ENCODE results near the gene CHAF1A.

Gene CHAF1A

DNA sequence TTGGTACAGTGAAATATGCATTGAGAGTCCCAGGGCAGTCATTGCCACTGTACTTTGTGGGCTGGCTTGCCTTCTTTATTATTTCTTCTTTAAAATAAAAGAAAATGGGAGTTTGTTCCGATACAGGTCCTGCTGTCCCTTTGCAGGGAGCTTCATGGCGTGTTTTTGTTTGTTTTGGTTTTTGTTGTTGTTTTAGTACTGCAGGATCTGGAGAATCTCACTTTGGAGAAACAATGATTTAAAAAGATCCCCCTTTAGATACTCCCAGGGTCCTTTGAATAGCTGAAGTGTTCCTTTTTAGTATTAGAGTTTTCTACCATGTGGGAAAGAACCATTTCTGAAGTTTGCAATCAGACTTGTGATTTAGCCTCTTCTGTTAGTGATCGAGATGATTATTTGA lies 11.1 kb downstream of the CHAF1A start:
- no peak for DNase-seq

DNA sequence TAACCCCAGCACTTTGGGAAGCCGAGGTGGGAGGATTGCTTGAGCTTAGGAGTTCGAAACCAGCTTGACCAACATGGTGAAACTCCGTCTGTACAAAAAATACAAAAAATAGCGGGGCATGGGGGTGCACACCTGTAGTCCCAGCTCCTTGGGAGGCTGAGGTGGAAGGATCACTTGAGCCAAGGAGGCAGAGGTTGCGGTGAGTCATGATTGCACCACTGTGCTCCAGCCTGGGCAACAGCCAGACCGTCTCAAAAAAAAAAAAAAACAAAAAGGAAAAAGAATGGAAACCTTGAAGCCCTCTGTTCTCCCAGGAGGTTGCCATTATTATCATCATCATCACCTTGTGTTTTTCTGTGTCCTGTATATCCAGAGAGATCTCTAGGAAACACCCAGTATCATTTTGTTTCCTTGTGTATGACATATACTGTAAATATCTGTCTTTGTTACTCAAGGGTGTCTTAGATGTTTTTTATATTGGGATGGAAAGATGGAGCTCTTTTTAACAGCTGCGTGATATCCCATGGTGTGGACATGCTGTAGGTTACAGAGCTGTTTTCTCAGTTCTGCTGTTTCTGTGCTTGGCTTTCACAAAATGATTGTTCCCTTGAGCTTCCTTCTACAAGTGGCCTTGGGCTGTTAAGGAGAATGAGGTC lies 11.8 kb downstream of the CHAF1A start:
- DNase-seq, result no peak

DNA sequence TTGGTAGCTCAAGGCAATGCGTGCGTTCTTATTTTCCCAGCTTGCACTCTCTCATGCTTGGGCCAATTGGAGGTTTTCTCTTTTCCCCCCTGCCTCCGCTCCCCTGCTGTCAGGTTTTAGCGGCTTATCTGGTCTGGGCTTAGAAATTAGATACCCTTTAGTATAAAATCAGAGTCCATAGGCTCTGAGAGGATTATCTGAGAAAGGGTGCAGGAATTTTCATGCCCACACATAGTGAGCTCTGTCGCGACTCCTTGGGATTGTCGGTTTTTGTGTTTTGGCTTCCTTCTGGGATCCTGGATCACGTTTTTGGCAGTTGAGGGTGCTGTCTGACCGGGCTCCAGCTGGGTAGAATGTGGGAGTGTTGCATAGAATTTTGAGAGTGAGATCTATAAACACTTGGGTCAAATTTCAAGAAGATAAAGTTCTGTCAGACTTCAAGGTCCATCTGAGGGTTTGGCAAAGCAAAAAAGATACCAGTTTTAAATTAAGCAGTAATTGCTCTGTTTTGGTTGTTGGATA lies 12.4 kb downstream of the CHAF1A start:
- no peak for DNase-seq

DNA sequence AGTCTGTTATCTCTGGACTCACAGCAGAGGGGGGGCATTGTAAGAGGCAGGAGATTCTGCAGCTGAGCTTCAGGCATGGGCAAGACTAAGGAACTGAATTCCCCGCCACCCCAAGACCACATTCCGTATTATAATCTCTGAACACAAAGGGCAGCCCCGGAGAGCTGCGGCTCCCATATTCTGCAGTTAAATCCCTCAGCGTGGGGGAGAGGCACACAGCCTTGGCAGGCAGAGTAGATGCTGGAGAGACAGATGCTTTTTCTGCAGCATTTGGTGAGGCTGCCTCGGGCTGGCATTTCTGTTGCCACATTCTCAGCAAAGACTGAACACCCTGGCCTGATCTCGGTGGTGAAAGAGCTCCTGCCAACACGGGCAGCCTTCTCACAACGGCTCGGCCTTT lies 12.9 kb downstream of the CHAF1A start:
- DNase-seq, result no peak

DNA sequence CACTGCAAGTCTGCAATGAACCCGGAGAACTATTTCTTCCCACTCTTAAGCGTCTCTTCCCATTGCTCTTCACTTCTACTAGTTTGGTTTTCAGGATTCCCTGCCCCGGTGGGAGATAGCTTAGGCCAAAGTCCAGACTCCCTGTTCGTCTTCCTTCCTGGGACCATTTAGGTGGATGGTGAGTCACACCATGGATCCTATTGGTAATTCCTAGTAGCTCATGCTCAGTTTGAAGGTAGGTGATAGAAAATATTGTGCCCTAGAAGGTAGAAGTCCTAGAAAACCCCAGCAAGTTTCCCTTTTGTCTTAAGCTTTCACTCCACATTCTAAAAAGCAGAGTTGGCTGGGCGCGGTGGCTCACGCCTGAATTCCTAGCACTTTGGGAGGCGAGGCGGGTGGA lies 13.8 kb downstream of the CHAF1A start:
- no peak for DNase-seq

DNA sequence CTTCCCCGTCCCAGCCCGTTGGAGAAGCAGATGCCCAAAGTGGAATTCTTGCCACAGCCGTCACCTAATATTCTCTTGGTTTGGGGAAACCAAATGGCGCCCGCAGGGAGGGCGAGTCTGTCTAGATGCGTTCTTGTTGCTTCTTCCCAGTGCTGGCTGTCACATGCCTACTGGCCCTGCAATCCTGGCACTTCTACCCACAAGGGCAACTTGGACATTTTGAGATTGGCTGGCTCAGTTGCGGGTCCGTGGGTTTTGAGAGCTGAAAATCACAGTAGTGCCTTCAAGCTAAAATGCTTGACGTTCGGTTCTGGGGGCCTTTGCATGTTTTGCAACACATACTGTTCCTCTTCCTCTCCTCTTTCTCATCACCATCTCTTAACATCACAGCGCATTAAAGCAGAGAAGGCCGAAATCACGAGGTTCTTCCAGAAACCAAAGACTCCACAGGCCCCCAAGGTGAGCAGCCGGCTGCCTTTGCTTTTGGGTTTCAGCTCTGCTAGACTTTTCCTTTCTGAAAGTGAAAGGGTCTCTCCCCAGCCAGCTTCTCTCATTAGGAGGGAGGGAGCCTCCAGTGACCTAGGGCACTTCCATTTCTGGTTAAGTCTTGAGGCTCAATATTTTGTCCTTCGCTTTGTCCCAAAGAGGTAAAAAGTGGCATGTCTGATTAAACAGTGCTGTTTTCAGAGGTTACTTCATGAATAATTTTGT lies 21.1 kb downstream of the CHAF1A start:
- no peak for DNase-seq

DNA sequence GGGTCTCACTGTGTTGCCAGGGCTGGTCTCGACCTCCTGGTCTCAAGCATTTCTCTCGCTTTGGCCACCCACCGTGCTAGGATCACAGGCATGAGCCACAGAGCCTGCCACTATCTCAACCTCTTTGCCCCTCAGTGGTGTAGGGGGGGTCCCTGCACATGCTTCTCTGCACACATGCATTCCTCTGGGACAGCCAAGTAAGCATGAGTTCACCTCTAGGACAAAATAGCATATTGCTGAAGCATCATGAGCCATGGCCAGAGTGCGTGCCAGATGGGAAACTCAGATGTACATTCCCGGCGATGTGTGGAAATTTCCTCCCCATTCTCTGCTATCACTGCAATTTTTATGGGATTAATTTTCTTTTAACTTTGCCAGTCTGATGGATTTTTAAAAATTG lies 23.1 kb downstream of the CHAF1A start:
- DNase-seq, result no peak

DNA sequence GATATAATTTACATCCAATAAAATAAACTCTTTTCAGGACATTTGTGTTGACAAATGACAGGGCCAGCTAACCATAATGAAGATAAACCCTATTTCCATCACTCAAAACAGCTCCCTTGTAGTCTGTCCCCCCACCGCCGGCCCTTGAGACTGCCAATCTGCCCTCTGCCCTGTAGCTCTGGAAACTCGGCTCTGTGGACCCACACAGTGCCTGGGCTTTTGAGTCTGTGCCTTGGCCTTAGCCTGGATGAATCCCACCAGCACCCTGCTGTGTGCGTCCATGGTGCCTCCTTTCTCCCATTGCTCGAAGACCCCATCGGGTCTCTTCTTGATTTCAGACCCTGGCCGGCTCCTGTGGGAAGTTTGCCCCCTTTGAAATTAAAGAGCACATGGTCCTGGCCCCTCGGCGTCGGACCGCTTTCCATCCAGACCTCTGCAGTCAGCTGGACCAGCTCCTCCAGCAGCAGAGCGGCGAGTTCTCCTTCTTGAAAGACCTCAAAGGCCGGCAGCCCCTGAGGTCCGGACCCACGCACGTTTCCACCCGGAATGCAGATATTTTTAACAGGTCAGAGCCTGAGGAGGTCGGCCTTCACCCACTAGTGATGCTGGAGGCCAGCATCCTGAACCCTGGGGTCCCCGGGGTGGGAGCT lies 26.0 kb downstream of the CHAF1A start:
- no peak for DNase-seq

DNA sequence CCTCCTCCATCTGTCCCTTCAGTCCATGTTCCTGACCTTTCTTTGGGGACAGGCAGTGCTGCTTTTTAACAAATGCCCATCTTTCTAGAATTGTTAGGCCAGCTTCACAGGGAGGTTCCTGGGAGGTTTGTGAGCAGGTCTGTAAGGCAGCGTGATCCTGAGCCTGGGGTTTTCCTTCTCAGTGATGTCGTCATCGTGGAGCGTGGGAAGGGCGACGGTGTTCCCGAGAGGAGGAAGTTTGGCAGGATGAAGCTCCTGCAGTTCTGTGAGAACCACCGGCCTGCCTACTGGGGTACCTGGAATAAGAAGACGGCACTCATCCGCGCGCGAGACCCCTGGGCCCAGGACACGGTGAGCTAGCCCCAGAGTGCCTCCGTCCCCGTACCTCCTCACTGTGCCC lies 26.8 kb downstream of the CHAF1A start:
- no peak for DNase-seq

DNA sequence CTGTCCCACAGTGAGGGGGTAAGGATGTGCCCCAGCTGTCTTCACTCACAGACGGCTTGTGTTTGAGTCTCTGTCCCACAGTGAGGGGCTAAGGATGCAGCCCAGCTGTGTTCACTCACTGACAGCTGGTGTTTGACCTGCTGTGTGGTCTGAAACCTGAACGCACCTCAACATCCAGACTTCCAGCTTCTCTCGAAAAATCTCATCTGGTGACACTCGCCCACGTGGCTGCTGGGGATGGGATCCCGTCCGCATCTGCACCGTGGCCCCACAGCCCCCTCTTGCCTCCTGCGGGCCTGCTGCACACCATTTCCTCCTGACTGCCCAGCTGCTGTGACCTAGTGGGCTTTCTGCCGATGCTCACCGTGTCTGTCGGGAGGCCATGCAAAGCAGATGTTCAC lies 27.3 kb downstream of the CHAF1A start:
- DNase-seq, result no peak

DNA sequence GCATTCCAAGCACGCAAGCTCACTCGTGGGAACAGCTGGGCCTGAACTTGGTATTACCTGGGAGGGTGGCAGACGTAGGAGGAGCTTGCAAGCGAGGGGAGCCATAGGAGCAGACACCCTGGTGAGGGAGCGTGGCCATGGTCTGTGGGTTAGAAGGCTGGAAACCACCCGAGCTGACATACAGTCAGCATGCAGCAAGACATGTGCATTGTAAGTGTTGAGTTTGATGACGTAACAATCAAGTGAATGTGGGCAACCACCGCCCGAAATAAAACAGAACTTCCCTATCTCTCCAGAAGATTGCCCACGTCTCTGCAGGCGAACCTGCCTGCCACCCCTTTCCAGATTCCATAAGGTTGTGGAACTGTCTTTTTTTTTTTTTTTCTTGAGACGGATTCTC lies 28.3 kb downstream of the CHAF1A start:
- DNase-seq, result no peak

DNA sequence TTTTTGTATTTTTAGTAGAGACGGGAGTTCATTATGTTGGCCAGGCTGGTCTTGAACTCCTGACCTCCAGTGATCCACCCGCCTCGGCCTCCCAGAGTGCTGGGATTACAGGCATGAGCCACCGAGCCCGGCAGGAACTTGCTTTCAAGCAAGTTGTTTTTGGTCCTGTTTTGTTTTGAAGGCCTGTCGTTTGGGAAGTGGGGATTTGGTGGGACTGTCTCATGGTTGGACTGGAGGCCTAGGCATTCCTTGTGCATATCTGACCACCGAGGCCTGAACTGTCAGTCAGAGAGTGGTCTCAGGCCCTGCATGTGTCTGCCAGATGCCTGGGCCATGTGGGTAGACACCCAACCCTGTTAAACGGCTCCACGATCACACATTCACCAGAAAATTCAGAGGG lies 28.9 kb downstream of the CHAF1A start:
- no peak for DNase-seq

DNA sequence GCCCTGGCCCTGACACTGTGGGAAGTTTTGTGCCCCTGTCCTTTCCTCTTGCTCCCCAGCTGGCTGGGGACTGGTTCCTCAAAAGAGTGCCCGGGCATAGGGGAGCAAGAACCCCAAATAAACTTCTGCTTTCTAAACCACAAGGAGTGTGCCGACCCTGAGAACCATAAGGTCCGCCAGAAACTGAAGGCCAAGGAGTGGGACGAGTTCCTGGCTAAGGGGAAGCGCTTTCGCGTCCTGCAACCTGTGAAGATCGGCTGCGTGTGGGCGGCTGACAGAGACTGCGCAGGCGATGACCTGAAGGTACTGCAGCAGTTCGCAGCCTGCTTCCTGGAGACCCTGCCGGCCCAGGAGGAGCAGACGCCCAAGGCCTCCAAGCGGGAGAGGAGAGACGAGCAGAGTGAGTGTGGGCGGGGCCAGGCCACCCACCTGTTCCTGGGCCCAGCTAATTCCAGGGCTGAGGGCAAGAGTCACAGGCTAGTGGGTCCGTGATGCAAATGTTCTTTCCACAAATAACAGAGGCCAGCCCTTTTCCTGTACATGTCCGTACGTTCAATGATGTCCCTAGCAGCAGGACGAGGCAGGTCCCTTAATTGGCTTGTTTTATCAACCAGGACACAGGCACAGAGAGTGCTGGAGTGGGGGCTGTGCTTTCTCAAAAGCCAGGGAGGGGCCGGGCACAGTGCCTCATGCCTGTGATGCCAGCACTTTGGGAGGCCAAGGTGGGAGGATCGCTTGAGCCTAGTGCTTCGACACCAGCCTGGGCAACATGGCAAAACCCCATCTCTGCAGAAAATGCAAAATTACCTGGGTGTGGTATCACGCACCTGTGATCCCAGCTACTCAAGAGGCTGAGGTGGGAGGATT lies 29.6 kb downstream of the CHAF1A start:
- DNase-seq, result no peak

DNA sequence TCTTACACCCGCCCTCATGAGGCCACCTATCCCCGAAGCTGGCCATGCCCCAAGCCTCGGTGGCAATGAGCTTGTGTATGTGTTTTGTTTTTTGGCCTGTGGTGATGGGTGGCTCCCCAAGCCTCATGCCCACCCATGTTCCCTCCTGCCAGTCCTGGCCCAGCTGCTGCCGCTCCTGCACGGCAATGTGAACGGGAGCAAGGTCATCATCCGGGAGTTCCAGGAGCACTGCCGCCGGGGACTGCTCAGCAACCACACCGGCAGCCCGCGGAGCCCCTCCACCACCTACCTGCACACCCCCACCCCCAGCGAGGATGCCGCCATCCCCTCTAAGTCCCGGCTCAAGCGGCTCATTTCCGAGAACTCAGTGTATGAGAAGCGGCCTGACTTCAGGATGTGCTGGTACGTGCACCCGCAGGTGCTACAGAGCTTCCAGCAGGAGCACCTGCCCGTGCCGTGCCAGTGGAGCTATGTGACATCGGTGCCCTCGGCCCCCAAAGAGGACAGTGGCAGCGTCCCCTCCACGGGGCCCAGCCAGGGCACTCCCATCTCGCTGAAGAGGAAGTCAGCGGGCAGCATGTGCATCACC lies 30.6 kb downstream of the CHAF1A start:
- no peak for DNase-seq

DNA sequence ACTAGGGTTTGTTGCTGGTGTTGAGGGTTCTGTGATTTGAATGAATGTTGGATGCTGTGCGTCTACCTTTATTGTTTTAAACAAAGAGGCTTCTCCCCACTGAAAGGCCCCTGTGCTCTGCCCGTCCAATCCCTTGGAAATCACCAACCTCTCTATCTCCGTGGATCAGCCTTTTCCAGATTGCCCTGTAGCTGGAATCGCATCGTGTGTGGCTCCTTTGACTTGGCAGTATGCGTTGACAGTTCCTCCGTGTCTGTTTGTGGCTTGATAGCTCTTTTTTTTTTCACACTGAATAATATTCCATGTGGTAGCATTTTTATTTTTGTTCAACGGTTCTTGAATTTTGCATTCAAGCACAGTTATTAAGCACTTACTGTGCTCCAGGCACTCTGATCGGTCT lies 32.0 kb downstream of the CHAF1A start:
- no peak for DNase-seq

DNA sequence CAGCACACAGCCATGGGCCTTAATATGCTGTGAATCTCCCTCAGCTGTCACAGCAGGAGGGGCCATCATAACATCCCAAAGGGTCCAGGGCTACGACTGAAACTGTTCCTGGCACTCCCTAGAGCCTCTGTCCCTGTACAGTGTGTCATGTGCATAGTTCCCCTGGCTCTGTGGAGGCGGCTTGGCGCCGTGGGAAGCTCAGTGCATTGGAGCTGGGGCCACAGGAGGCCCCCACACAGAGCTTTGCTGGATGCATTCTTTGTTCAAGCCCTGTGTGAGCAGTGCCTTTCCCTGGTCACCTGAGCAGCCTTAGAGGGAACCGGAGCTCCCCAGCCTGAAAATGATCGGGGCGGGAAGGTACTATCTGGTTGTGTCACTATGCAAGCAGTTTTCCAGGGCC lies 33.8 kb downstream of the CHAF1A start:
- no peak for DNase-seq

DNA sequence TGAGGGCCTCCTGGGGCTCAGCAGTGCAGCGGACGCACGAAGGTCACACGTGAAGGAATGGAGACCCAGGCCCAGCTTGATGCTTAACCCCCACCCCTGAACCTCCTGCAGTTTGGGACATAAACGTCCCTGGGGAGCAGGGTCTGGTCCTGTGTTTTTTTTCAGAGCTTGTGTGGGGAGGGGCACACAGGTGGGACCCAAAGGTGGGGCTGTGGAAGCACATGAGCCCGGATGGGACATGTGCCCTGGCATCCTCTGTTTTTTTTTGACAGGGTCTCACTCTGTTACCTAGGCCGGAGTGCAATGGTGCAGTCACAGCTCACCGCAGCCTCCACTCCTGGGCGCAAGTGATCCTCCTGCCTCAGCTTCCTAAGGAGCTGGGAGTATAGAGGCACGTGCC lies 34.7 kb downstream of the CHAF1A start:
- no peak for DNase-seq

DNA sequence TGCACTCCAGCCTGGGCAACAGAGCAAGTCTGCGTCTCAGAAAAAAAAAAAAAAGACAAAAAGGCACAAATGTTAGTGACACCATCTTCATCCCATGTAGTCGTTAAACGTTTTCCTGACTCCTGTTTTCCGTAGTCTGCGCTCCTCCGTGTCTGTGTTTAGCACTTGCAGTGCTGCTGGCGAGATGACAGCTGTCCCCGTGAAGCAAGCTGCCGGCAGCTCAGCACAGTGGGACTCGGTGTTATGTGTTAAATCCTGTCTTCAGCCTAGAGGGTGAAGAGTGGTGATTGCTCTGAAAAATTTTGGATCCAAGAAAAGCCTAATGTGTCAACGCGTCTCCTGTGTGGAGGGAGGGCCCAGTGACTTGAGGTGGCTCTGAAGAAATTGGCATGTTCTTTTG lies 36.8 kb downstream of the CHAF1A start:
- DNase-seq, result no peak

DNA sequence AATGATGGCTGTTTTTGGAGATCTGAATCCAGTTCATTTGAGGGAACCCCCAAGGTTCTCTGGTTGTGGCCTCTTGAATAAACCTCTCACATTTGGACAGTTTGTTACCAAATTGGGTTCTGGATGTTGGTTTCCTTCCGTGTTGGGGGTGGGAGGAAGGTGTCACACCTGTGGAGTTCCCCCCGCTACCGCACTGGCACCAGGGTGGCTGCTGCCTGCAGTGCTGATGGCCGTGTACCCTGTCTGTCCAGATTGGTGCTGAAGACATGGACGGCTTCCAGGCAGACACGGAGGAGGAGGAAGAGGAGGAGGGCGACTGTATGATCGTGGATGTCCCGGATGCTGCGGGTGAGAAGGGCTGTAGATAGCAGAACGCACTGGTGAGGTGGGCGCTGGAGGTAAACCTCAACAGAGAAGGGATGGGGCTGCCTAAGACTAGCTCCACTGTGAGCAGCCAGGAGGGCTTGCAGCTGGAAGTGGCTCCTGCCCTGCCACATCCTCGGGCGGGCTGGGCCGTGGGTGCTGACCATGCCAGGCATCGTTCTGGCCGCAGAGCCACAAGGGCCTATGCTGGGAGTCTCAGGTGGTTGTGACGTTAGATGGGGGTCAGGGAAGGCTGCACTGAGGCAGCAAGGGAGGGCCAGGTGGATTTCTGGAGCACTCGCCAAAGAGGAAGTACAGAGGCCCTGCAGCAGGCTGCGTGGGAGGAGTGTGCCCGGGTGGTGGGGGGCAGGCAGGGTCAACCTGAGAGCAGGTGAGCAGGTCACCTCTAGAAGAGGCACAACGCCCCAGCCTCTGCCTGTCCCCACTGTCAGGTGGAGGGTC lies 39.8 kb downstream of the CHAF1A start:
- DNase-seq, result no peak

DNA sequence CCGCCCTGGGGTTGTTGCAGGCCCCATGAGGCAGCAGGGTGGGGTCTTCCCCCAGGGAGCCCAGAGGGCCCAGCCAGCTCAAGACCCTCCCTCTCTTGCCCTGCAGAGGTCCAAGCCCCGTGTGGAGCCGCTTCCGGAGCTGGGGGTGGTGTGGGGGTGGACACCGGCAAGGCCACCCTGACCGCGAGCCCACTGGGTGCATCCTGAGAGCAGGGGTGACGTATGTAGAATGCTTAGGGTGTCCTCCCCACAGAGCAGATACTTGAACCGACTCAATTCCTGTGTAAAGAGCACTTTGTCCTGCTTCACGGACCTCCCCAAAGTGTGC lies 40.3 kb downstream of the CHAF1A start:
- DNase-seq, result no peak

DNA sequence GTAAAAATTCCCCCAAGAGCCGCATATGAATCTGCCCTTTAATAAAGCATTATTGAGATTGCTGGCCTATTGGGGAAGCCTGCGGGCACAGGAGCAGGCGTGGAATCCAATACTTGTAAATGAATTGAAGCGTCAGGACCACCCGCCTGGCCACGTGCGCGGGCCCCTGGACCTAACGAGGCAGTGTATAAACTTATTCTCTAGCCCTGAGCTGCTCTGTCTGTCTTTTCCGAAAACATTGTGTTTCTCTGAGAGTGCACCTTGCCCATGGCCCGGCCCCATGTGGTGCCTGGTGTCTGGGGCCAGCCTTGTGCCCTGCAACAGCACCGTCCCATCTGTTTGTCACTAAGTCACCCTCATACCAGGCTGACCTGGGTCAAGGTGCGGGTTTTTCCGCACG lies 40.7 kb downstream of the CHAF1A start:
- no peak for DNase-seq
